GM23338 (cell line): Measurements from ENCODE around the gene CCDC187. TPM values are rescaled to one million over a fixed set of nuclear protein-coding genes. Genes with fewer than 3 reads are reported as not detected.

Experiments used
- ATAC-seq: fragments of 200-7000 bp; cut with Tn5 transposase; 3 replicates; pipeline ENCODE4 v1.9.1; 2020
- DNase-seq: peaks from one replicate; pipeline ENCODE4 v3.0.0-alpha.2; 2015; ENCODE audit warnings: low spot score
- H2AFZ ChIP-seq: fragments of 200-600 bp; sonication (generic); 2 replicates; pipeline ENCODE4 v1.8.0; 2016; ENCODE audit warnings: antibody characterized with exemption, mild to moderate bottlenecking, moderate library complexity
- H3F3A ChIP-seq: fragments of 200-600 bp; sonication (generic); replicated peaks from 2 replicates; pipeline ENCODE4 v1.8.0; 2017; ENCODE audit warnings: antibody characterized with exemption, mixed run types, low read depth
- H3K27ac ChIP-seq: fragments of 200-600 bp; sonication (generic); 2 replicates; pipeline ENCODE4 v1.6.1; 2016; ENCODE audit warnings: low read depth
- H3K27me3 ChIP-seq: fragments of 200-600 bp; sonication (generic); 2 replicates; pipeline ENCODE4 v1.8.0; 2016; ENCODE audit warnings: mild to moderate bottlenecking, mixed run types, moderate library complexity; ENCODE audit not compliant: insufficient read depth
- H3K36me3 ChIP-seq: fragments of 200-600 bp; sonication (generic); 2 replicates; pipeline ENCODE4 v1.8.0; 2016; ENCODE audit warnings: mild to moderate bottlenecking; ENCODE audit not compliant: insufficient read depth
- H3K4me1 ChIP-seq: fragments of 200-600 bp; sonication (generic); 2 replicates; pipeline ENCODE4 v1.8.0; 2016; ENCODE audit warnings: mild to moderate bottlenecking, moderate library complexity; ENCODE audit not compliant: insufficient read depth
- H3K4me2 ChIP-seq: fragments of 200-600 bp; sonication (generic); 2 replicates; pipeline ENCODE4 v1.7.1; 2017; ENCODE audit warnings: mixed run types
- H3K4me3 ChIP-seq: fragments of 200-600 bp; sonication (generic); 2 replicates; pipeline ENCODE4 v1.6.1; 2016; ENCODE audit warnings: mixed run types
- H3K79me2 ChIP-seq: fragments of 200-600 bp; sonication (generic); replicated peaks from 2 replicates; pipeline ENCODE4 v1.8.0; 2017; ENCODE audit warnings: mild to moderate bottlenecking; ENCODE audit not compliant: insufficient read depth
- H3K9me2 ChIP-seq: fragments of 200-600 bp; sonication (generic); 2 replicates; pipeline ENCODE4 v1.8.0; 2017; ENCODE audit not compliant: insufficient read depth
- H4K20me1 ChIP-seq: fragments of 200-600 bp; sonication (generic); replicated peaks from 2 replicates; pipeline ENCODE4 v1.8.0; 2017; ENCODE audit warnings: mild to moderate bottlenecking; ENCODE audit not compliant: insufficient read depth
- H3K27ac Mint-ChIP-seq: 2 replicates; pipeline ENCODE4 v1.8.0; 2020; ENCODE audit warnings: inconsistent platforms, mild to moderate bottlenecking, moderate library complexity, mixed read lengths
- H3K27me3 Mint-ChIP-seq: 3 replicates; pipeline ENCODE4 v1.8.0; 2022; ENCODE audit warnings: low read depth, mild to moderate bottlenecking, moderate library complexity, mixed read lengths, inconsistent platforms; ENCODE audit not compliant: insufficient read depth, poor library complexity
- H3K36me3 Mint-ChIP-seq: 3 replicates; pipeline ENCODE4 v1.8.0; 2021; ENCODE audit warnings: low read depth, mild to moderate bottlenecking, inconsistent platforms, moderate library complexity, mixed read lengths
- H3K4me1 Mint-ChIP-seq: 3 replicates; pipeline ENCODE4 v1.8.0; 2020; ENCODE audit warnings: mild to moderate bottlenecking, inconsistent platforms, mixed read lengths
- H3K4me3 Mint-ChIP-seq: 3 replicates; pipeline ENCODE4 v1.8.0; 2021; ENCODE audit warnings: moderate library complexity, mild to moderate bottlenecking, inconsistent platforms, mixed read lengths
- H3K9me3 Mint-ChIP-seq: 3 replicates; pipeline ENCODE4 v1.8.0; 2020; ENCODE audit warnings: moderate library complexity, mild to moderate bottlenecking, inconsistent platforms, mixed read lengths
- JUNB ChIP-seq: IDR thresholded peaks from one replicate; pipeline ENCODE4 v1.6.1; 2016; ENCODE audit warnings: antibody characterized with exemption; ENCODE audit not compliant: unreplicated experiment
- NANOG ChIP-seq: IDR thresholded peaks from 2 replicates; pipeline ENCODE4 v1.6.1; 2016; ENCODE audit warnings: antibody characterized with exemption, borderline replicate concordance
- POLR2AphosphoS5 ChIP-seq: IDR thresholded peaks from 2 replicates; pipeline ENCODE4 v1.6.1; 2016; ENCODE audit warnings: antibody characterized with exemption, low read depth
- REST ChIP-seq: IDR thresholded peaks from one replicate; pipeline ENCODE4 v1.6.1; 2018; ENCODE audit warnings: antibody characterized with exemption; ENCODE audit not compliant: unreplicated experiment
- polyA plus RNA-seq: library from polyadenylated mRNA; unstranded; fragments of >200 nt; fragmentation: Nextera tagmentation; extraction: Ambion mirVana; gene quantifications from 2 replicates; pipeline ENCODE4 v1.2.1, GENCODE V29; 2016
- total RNA-seq: library from RNA; depleted of rRNA; stranded (reverse); fragments of >200 nt; shearing (Covaris generic); gene quantifications from 2 replicates; pipeline ENCODE4 v1.2.3, GENCODE V29; 2014
- TF ChIP-seq, protein P1 (sequence below): IDR thresholded peaks from 2 replicates; pipeline ENCODE4 v1.6.1; 2016; ENCODE audit warnings: antibody characterized with exemption

The CCDC187 gene
- total and polyA plus RNA-seq, 2 experiments from 2014 or later: 0.14 TPM; not detected in 1

DNA sequence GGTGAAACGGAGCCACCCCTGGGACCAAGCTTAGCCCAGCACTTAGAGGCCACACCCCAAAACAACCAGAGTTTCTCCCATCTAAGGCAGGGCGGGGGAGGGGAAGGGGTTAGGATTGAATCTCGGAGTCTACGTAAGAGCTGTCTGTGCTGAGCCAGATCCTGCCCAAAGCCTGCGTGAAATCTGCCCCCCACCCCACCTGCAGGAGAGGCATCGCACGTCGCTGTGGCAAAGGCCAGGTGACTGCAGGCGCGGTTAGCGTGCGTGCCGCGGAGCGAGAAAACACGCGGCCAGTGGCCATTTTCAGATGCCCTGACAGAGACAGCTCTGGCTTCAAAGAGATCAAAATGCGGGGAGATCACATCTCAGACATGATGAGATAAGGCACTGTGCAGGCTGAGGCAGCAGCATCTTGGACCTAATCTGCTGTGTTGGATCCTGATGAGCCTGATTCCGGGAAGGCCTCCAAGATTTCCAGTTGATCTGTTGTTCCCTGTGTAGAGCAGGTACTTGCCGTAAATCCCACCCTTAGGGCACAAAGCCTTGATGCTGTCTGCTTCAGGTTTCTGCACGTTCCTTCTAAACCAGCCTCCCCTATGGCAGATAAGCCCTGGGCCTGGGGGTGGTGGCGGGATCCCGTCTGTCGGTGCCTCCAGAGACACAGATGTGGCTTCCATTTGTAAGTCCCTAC lies 55.8 kb downstream of the CCDC187 start:
- Mint-ChIP-seq H3K27ac (0 out of 2 replicates have a peak overlapping the region, but pooled peaks have one; percentile 36), H3K4me3 (no peak overlapping the region)

GRCh38 chr9:136247551-136247916 lies 56.4 kb downstream of the CCDC187 start:
- Histone ChIP-seq H3K27ac (no peak overlapping the region), H2AFZ (no peak overlapping the region), H3K9me2 (no peaks in the 10 kb centered on the region), H3K4me1 (peaks cover 21% of the 10 kb centered on the region), H4K20me1 (peaks cover 24% of the 10 kb centered on the region), H3K4me3 (no peak overlapping the region), H3K4me2 (no peak overlapping the region), H3K36me3 (no peaks in the 10 kb centered on the region), H3K79me2 (peaks cover 25% of the 10 kb centered on the region), H3K27me3 (0 out of 2 replicates have a peak, but pooled peaks cover 8% of the 10 kb centered on the region), H3F3A (0 out of 2 replicates have a peak, but pooled peaks cover 5% of the 10 kb centered on the region)
- peaks cover 27% of the 10 kb centered on the region for H3K27me3 Mint-ChIP-seq
- no peak overlapping the region for H3K4me3 Mint-ChIP-seq
- no peak for ATAC-seq
- no peaks in the 10 kb centered on the region for H3K36me3 Mint-ChIP-seq
- peaks cover 40% of the 10 kb centered on the region for H3K4me1 Mint-ChIP-seq
- no peak overlapping the region for H3K27ac Mint-ChIP-seq
- DNase-seq: no peak
- no peaks in the 10 kb centered on the region for H3K9me3 Mint-ChIP-seq
- TF ChIP-seq, protein P1, sequence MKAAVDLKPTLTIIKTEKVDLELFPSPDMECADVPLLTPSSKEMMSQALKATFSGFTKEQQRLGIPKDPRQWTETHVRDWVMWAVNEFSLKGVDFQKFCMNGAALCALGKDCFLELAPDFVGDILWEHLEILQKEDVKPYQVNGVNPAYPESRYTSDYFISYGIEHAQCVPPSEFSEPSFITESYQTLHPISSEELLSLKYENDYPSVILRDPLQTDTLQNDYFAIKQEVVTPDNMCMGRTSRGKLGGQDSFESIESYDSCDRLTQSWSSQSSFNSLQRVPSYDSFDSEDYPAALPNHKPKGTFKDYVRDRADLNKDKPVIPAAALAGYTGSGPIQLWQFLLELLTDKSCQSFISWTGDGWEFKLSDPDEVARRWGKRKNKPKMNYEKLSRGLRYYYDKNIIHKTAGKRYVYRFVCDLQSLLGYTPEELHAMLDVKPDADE: no peak
- TF ChIP-seq JUNB (no peak), NANOG (no peak), REST (no peak)

More for the DNA sequence above, 55.8 kb downstream of the CCDC187 start:
- DNase-seq: no peak
- no peaks in the 10 kb centered on the region for H3K9me3 Mint-ChIP-seq
- H3K27me3 Mint-ChIP-seq: peaks cover 25% of the 10 kb centered on the region
- Histone ChIP-seq H3K27ac (no peak overlapping the region), H2AFZ (no peak overlapping the region), H3K4me2 (no peak overlapping the region), H3F3A (0 out of 2 replicates have a peak, but pooled peaks cover 5% of the 10 kb centered on the region), H3K9me2 (no peaks in the 10 kb centered on the region), H3K36me3 (no peaks in the 10 kb centered on the region), H3K27me3 (0 out of 2 replicates have a peak, but pooled peaks cover 8% of the 10 kb centered on the region), H3K4me3 (no peak overlapping the region), H3K79me2 (peaks cover 20% of the 10 kb centered on the region), H3K4me1 (peaks cover 18% of the 10 kb centered on the region), H4K20me1 (peaks cover 18% of the 10 kb centered on the region)
- TF ChIP-seq POLR2AphosphoS5: no peak
- no peaks in the 10 kb centered on the region for H3K36me3 Mint-ChIP-seq
- peaks cover 35% of the 10 kb centered on the region for H3K4me1 Mint-ChIP-seq
- peak; percentile 5; the same call in 2 of the 3 replicates for ATAC-seq
